Endothelial cell of umbilical vein (primary cell): Measurements from ENCODE around the gene SHISA7. TPM values are rescaled to one million over a fixed set of nuclear protein-coding genes. Genes with fewer than 3 reads are reported as not detected.

Experiments used
- BruUV-seq: library from RNA; stranded (reverse); fragments of 400-500 nt; replicated peaks from 2 replicates; lab custom pipeline; 2021; lab: Mats Ljungman, UMichigan
- CTCF ChIA-PET: fragments of 300-600, 350-600 bp; sonication (Branson Sonifier 250); formaldehyde crosslinking; loops from one replicate; lab custom pipeline; 2021; ENCODE audit warnings: antibody characterized with exemption, inconsistent platforms; lab: Charles Lee
- POLR2A ChIA-PET: fragments of 300-600, 350-600 bp; sonication (Branson Sonifier 250); formaldehyde crosslinking; loops from one replicate; lab custom pipeline; 2021; ENCODE audit warnings: antibody characterized with exemption, inconsistent platforms; lab: Charles Lee
- DNase-seq: peaks from one replicate; pipeline ENCODE4 v3.0.0-alpha.2; 2011; ENCODE audit warnings: low read depth, low spot score
- FAIRE-seq: peaks from 2 replicates; lab custom pipeline; 2011; peaks lifted over from hg19 to GRCh38; lab: Jason Lieb, UNC
- H2AFZ ChIP-seq: 2 replicates; pipeline ENCODE4 v1.6.0; 2012; ENCODE audit warnings: low read depth, low read length, control low read depth, inconsistent platforms
- H3K27ac ChIP-seq: 2 replicates; pipeline ENCODE4 v1.5.1; 2011; ENCODE audit warnings: low read depth, mild to moderate bottlenecking, control low read depth, low read length, moderate library complexity; ENCODE audit not compliant: insufficient read depth
- H3K27me3 ChIP-seq, 2 experiments: 2 replicates each; pipeline versions ENCODE4 v1.6.0 to v1.6.1; 2011; ENCODE audit warnings: low read length in 2 of 2, mixed read lengths in 1 of 2; ENCODE audit not compliant: control insufficient read depth in 2 of 2, insufficient read depth in 2 of 2
- H3K36me3 ChIP-seq, 2 experiments: 2 replicates in 1 of 2; 3 replicates in 1 of 2; pipeline ENCODE4 v1.5.1; 2011; ENCODE audit warnings: low read length in 2 of 2, mild to moderate bottlenecking in 1 of 2, moderate library complexity in 1 of 2; ENCODE audit not compliant: control insufficient read depth in 2 of 2, insufficient read depth in 2 of 2; ENCODE audit errors: extremely low read depth in 1 of 2
- H3K4me1 ChIP-seq: 3 replicates; pipeline ENCODE4 v1.5.1; 2011; ENCODE audit warnings: mild to moderate bottlenecking, low read length; ENCODE audit not compliant: control insufficient read depth, insufficient read depth; ENCODE audit errors: extremely low read depth
- H3K4me2 ChIP-seq: 2 replicates; pipeline ENCODE4 v1.6.1; 2011; ENCODE audit warnings: low read length, control low read depth, mixed read lengths; ENCODE audit not compliant: insufficient read depth
- H3K4me3 ChIP-seq, 3 experiments: fragments of 200-600 bp in 1 of 3; sonication (generic), shearing (Covaris generic) in 1 of 3; replicated peaks in 1 of 3; 2 replicates each; pipeline ENCODE4 v1.5.1; 2011 to 2016; ENCODE audit warnings: control low read depth in 3 of 3, low read length in 3 of 3, mild to moderate bottlenecking in 2 of 3, inconsistent platforms in 1 of 3, low read depth in 1 of 3, moderate library complexity in 1 of 3; ENCODE audit not compliant: insufficient read depth in 1 of 3
- H3K79me2 ChIP-seq: 2 replicates; pipeline ENCODE4 v1.6.0; 2012; ENCODE audit warnings: low read length, inconsistent platforms; ENCODE audit not compliant: control insufficient read depth, insufficient read depth
- H3K9ac ChIP-seq: replicated peaks from 2 replicates; pipeline ENCODE3; 2011; ENCODE audit warnings: low read length, control low read depth; ENCODE audit not compliant: insufficient read depth; ENCODE audit errors: extremely low read depth
- H3K9me1 ChIP-seq: replicated peaks from 3 replicates; pipeline ENCODE4 v1.6.0; 2011; ENCODE audit warnings: mild to moderate bottlenecking, low read length; ENCODE audit not compliant: control insufficient read depth, insufficient read depth; ENCODE audit errors: extremely low read depth
- H3K9me3 ChIP-seq: replicated peaks from 2 replicates; pipeline ENCODE4 v1.5.1; 2012; ENCODE audit warnings: low read length, inconsistent platforms; ENCODE audit not compliant: control insufficient read depth, insufficient read depth
- H4K20me1 ChIP-seq: replicated peaks from 2 replicates; pipeline ENCODE3; 2011; ENCODE audit warnings: mild to moderate bottlenecking, low read length; ENCODE audit not compliant: control insufficient read depth, insufficient read depth; ENCODE audit errors: extremely low read depth
- CTCF ChIP-seq, 2 donors: IDR thresholded peaks; 1 replicate in 1 of 2; 2 replicates in 1 of 2; pipeline ENCODE4 v1.5.1; 2011; ENCODE audit warnings: low read length in 2 of 2, mild to moderate bottlenecking in 2 of 2, moderate library complexity in 2 of 2, control low read depth in 1 of 2, inconsistent platforms in 1 of 2, low read depth in 1 of 2; ENCODE audit not compliant: insufficient read depth in 1 of 2; ENCODE audit errors: extremely low read depth in 1 of 2
- EZH2 ChIP-seq: IDR thresholded peaks from 2 replicates; pipeline ENCODE4 v1.6.1; 2012; ENCODE audit warnings: borderline replicate concordance, low read depth, mild to moderate bottlenecking, moderate library complexity, low read length, inconsistent platforms; ENCODE audit not compliant: severe bottlenecking
- FOS ChIP-seq: IDR thresholded peaks from 2 replicates; pipeline ENCODE4 v1.6.1; 2011; ENCODE audit warnings: mild to moderate bottlenecking, low read length, moderate library complexity, borderline replicate concordance; ENCODE audit not compliant: insufficient read depth
- GATA2 ChIP-seq: IDR thresholded peaks from 2 replicates; pipeline ENCODE4 v1.7.0; 2011; ENCODE audit warnings: low read depth, mild to moderate bottlenecking, moderate library complexity, mixed read lengths, low read length; ENCODE audit not compliant: insufficient read length, insufficient read depth
- JUN ChIP-seq: IDR thresholded peaks from 2 replicates; pipeline ENCODE4 v1.6.1; 2011; ENCODE audit warnings: borderline replicate concordance, low read depth; ENCODE audit not compliant: insufficient read length, insufficient read depth
- MYC ChIP-seq: IDR thresholded peaks from one replicate; pipeline ENCODE4 v1.6.1; 2011; ENCODE audit warnings: mild to moderate bottlenecking, low read depth, low read length
- POLR2A ChIP-seq: IDR thresholded peaks from 2 replicates; pipeline ENCODE4 v1.6.1; 2012; ENCODE audit warnings: low read depth, mild to moderate bottlenecking, control low read depth, low read length
- POLR2AphosphoS5 ChIP-seq: IDR thresholded peaks from 2 replicates; pipeline ENCODE4 v1.6.1; 2012; ENCODE audit warnings: low read depth, mild to moderate bottlenecking, control low read depth, low read length, moderate library complexity; ENCODE audit not compliant: insufficient read depth
- dilution Hi-C: fragments of 300-500 bp; cut with MboI; formaldehyde crosslinking; loops from one replicate; pipeline ENCODE4 v1.15.0; 2019; ENCODE audit warnings: low sequenced_read_pairs; ENCODE audit not compliant: extremely low pct_ligation_motif_present
- intact Hi-C: fragments of 100-400 bp; cut with micrococcal nuclease; formaldehyde crosslinking; loops from one replicate; pipeline ENCODE4 v1.10.0; 2022
- polyA plus RNA-seq, 4 experiments: library from polyadenylated mRNA; depleted of rRNA in 3 of 4; stranded (reverse) in 3 of 4; unstranded in 1 of 4; fragments of >200 nt; gene quantifications; 2 replicates each; pipeline versions ENCODE4 v1.2.1 to v1.2.3, GENCODE V29; 2011 to 2012; ENCODE audit warnings: missing spikeins in 1 of 4
- total RNA-seq: library from RNA; stranded (reverse); gene quantifications from 2 replicates; pipeline ENCODE4 v1.2.3, GENCODE V29; 2021
- TF ChIP-seq, protein P1 (sequence below): IDR thresholded peaks from 2 replicates; pipeline ENCODE4 v1.6.1; 2011; ENCODE audit not compliant: insufficient read depth, insufficient read length

The SHISA7 gene
- total and polyA plus RNA-seq, 2 donors (not counting 3 experiments of a cell fraction or from before 2014, with no cell fraction given) = not detected

DNA sequence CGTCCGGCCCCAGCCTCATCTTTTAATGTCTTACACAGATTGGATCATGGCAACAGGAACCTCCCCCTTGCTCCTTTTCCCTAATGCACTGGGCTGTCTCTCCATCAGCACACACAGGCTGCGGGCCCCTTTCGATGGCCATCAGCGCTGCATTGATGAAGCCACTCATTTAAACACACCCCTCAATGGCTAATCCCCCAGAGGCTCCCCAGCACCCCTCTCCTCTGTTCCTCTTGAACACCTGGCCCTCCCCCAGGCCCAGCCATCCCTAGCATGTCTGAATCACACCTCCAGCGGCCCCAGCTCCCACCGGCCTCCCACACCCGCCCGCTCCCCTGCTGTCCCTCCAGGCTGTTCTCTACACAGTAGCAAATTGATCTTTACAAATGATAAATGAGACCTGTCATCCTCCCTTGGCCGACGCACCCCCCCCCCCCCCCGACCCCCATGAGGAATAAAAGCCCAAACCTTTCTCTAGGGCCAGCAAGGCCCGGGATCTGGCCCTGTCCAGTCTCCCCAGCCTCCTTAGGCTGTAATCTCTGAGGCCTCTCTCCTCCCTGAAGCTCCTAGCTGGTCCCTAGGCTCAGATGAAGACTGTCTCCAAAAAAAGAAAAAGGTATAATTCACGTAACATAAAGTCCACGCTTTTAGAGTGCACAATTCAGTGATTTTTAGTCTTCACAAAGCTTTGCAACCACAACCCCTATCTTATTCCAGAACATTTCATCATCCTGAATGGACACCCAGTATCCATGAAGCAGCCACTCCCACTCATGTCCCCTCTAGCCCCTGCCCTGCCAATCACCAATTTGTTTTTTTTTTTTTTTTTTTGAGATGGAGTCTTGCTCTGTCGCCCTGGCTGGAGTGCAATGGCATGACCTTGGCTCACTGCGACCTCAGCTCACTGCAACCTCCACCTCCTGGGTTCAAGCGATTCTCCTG lies 50.0 kb downstream of the SHISA7 start:
- Histone ChIP-seq H3K9me1 (no peaks in the 10 kb centered on the region), H3K9me3 (no peaks in the 10 kb centered on the region), H3K4me1 (peaks cover 5% of the 10 kb centered on the region), H3K4me3 (no peak overlapping the region), H3K27me3 (no peaks in the 10 kb centered on the region), H4K20me1 (no peaks in the 10 kb centered on the region), H3K36me3 (peaks cover 8 to 23% of the 10 kb centered on the region in 2 experiments), H2AFZ (no peak overlapping the region), H3K9ac (no peak overlapping the region), H3K79me2 (peaks cover 18% of the 10 kb centered on the region), H3K27ac (no peak overlapping the region), H3K4me2 (no peak overlapping the region)
- no peak for DNase-seq
- POLR2A ChIA-PET = interaction anchor here (1.1 kb wide), 1 partner anchor 14 kb away, joined by 6 read pairs; no protein-coding TSS in a partner anchor
- intact Hi-C loops = no loop called here
- dilution Hi-C loops = no loop called here
- BruUV-seq = no TSS peak
- CTCF ChIA-PET = interaction anchor here (0.9 to 1.6 kb wide), 2 partner anchors 10 to 111 kb away, joined by 3 to 4 read pairs; no protein-coding TSS in a partner anchor
- TF ChIP-seq POLR2AphosphoS5 = no peak
- TF ChIP-seq MYC = no peak
- TF ChIP-seq EZH2 = no peak
- TF ChIP-seq, protein P1, sequence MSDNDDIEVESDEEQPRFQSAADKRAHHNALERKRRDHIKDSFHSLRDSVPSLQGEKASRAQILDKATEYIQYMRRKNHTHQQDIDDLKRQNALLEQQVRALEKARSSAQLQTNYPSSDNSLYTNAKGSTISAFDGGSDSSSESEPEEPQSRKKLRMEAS = no peak
- TF ChIP-seq GATA2 = no peak
- no peak for TF ChIP-seq FOS
- TF ChIP-seq CTCF (IDR thresholded peaks at IDR 0.05; ENCODE audit: extremely low read depth in 1 of 2, insufficient read depth in 1 of 2, low read depth in 1 of 2, low read length in 2 of 2) = no peak
- TF ChIP-seq JUN = no peak
- no peak for TF ChIP-seq POLR2A
- no peak for FAIRE-seq
